ENCODE measurements around the gene DIRAS1.

Gene DIRAS1

DNA sequence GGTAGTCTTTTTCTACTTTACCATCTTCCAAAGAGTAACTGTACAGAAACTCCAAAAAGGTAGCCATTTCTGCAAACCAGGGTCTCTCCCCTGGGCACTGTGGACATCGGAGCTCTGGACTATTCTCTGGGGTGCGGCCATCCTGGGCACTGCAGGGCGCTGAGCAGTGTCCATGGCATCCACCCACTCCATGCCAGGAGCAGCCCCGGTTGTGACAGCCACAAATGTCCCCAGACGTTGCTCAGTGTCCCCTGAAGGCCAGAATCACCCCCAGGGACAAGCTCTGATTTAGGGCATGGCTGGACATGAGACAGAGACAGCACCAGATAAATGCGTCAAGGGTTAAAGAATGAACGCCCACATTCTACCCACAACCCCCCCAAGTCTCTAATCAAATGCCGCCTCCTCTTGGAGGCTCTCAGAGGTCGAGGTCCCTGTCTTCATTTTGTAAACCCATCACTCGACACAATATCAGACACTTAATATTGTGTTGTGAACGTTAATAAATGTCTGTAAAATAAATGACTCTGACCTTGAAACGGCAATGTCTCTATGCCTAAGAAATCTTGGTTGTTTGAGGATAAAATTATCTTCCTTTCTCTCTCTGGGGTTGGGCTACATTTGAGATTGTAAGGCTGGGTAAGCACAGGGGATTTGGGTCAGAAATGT is 27.5 kb downstream of the DIRAS1 start:
- Histone ChIP-seq H3K36me3 (replicated peaks) (no peaks in the 10 kb centered on the region), H3K4me3 (ENCODE audit: low read depth, low read length) (no peak overlapping the region), H3K27ac (no peak overlapping the region), H3K27me3 (replicated peaks) (no peaks in the 10 kb centered on the region)
- in situ Hi-C loops (cut with HindIII; ENCODE audit: low pct_ligation_motif_present, low sequenced_read_pairs): no loop called here
- DNase-seq: no peak
- TF ChIP-seq, protein P1, sequence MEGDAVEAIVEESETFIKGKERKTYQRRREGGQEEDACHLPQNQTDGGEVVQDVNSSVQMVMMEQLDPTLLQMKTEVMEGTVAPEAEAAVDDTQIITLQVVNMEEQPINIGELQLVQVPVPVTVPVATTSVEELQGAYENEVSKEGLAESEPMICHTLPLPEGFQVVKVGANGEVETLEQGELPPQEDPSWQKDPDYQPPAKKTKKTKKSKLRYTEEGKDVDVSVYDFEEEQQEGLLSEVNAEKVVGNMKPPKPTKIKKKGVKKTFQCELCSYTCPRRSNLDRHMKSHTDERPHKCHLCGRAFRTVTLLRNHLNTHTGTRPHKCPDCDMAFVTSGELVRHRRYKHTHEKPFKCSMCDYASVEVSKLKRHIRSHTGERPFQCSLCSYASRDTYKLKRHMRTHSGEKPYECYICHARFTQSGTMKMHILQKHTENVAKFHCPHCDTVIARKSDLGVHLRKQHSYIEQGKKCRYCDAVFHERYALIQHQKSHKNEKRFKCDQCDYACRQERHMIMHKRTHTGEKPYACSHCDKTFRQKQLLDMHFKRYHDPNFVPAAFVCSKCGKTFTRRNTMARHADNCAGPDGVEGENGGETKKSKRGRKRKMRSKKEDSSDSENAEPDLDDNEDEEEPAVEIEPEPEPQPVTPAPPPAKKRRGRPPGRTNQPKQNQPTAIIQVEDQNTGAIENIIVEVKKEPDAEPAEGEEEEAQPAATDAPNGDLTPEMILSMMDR (IDR thresholded peaks at IDR 0.05; ENCODE audit: low read depth, low read length, missing control alignments): no peak

DNA sequence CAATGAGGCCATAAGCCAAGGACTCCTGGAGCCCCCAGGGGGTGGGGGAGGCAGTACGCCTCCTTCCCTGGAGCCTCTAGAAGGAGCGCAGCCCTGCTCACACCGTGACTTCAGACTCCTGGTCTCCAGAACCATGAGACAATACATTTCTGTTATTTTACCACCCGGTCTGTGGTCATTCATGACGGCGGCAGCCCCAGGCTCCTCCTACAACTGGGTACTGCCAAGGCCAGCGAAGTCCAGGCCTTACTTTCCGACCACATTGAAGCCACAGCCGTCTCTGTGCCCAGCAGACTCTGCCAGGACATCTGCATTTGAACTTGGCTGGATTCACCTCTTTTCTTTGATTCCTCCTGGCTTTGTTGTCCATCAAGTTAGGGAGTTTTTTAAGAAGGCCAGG is 29.2 kb downstream of the DIRAS1 start:
- no peak overlapping the region for H3K27ac ChIP-seq
- H3K36me3 ChIP-seq (replicated peaks): no peaks in the 10 kb centered on the region
- DNase-seq: no peak
- H3K27me3 ChIP-seq (replicated peaks): no peaks in the 10 kb centered on the region
- TF ChIP-seq, protein P1 (IDR thresholded peaks at IDR 0.05; ENCODE audit: low read depth, low read length, missing control alignments): no peak
- no peak overlapping the region for H3K4me3 ChIP-seq (ENCODE audit: low read depth, low read length)
- in situ Hi-C loops (cut with HindIII; ENCODE audit: low pct_ligation_motif_present, low sequenced_read_pairs): no loop called here

DNA sequence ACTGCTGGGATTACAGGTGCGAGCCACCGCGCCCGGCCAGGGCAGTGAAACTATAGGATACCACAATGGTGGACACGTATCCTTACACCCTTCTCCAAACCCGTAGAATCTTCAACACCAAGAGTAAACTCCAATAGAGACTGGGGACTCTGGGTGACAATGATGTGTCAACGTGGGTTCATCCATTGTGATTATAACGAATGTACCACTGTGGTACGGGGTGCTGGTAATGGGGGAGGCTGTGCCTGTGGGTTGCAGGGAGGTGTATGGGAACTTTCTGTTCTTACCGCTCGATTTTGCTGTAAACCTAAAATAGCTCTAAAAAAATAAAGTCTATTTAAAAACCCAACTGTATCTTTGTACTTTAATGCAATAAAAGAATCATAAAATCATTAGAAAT is 30.3 kb downstream of the DIRAS1 start:
- H3K27me3 ChIP-seq (replicated peaks): no peaks in the 10 kb centered on the region

DNA sequence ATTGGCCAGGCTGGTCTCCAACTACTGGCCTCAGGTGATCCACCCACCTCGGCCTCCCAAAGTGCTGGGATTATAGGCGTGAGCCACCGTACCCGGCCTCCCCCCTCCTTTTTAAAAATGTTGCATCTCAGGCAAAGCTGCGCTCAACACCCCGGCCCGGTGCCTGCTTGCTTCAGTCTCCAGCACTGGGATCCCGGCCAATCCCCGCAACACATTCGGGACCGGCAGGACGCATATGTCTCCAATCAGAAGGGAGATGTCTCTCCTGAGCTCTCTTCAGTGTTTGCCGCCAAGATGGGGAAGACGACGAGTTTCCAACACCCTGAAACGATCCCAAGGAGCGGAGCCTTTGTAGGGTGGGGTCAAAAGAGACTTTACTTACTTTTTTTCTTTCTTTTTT is 34.8 kb downstream of the DIRAS1 start:
- TF ChIP-seq, protein P1 (IDR thresholded peaks at IDR 0.05; ENCODE audit: low read depth, low read length, missing control alignments): no peak
- Histone ChIP-seq H3K4me3 (ENCODE audit: low read depth, low read length) (no peak overlapping the region), H3K27me3 (replicated peaks) (no peaks in the 10 kb centered on the region), H3K27ac (no peak overlapping the region), H3K36me3 (replicated peaks) (no peaks in the 10 kb centered on the region)
- in situ Hi-C loops (cut with HindIII; ENCODE audit: low pct_ligation_motif_present, low sequenced_read_pairs): no loop called here
- no peak for DNase-seq

More for the DNA sequence above, 30.3 kb downstream of the DIRAS1 start:
- DNase-seq: no peak
- TF ChIP-seq, protein P1 (IDR thresholded peaks at IDR 0.05; ENCODE audit: low read depth, low read length, missing control alignments): no peak
- no peaks in the 10 kb centered on the region for H3K36me3 ChIP-seq (replicated peaks)
- no peak overlapping the region for H3K27ac ChIP-seq
- no peak overlapping the region for H3K4me3 ChIP-seq (ENCODE audit: low read depth, low read length)
- in situ Hi-C loops (cut with HindIII; ENCODE audit: low pct_ligation_motif_present, low sequenced_read_pairs): no loop called here

DNA sequence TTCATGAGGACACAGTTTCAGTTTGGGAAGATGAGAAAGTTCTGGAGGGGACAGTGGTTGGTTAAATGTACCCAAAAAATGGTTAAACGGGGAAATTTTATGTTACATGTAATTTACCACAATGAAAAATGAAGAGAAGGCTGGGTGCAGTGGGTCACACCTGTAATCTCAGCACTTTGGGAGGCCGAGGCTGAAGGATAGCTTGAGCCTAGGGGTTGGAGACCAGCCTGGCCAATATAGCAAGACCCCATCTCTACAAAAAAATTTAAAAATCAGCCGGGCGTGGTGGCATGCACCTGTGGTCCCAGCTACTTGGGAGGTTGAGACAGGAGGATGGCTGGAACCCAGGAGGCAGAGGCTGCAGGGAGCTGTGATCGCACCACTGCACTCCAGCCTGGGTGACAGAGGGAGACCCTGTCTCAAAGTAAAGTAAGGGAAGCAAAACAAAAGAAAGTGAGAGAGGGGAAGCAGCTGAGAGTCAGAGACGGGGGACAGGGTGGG is 35.9 kb downstream of the DIRAS1 start:
- TF ChIP-seq, protein P1 (IDR thresholded peaks at IDR 0.05; ENCODE audit: low read depth, low read length, missing control alignments): no peak
- Histone ChIP-seq H3K36me3 (replicated peaks) (no peaks in the 10 kb centered on the region), H3K4me3 (ENCODE audit: low read depth, low read length) (peak overlapping the region; percentile 17), H3K27me3 (replicated peaks) (no peaks in the 10 kb centered on the region), H3K27ac (no peak overlapping the region)
- no peak for DNase-seq
- in situ Hi-C loops (cut with HindIII; ENCODE audit: low pct_ligation_motif_present, low sequenced_read_pairs): no loop called here

Measured in brain microvascular endothelial cell (primary cell).